Stimulated activated naive CD8-positive, alpha-beta T cell treated with anti-CD3 and anti-CD28 coated beads, Interleukin-15, Interleukin-2, amounts not matched to agents 100 ng/mL and 50 ng/mL, for 24 hours (primary cell): ENCODE data around the gene GPR3.

ENCODE experiments used
- H3K27ac Mint-ChIP-seq: one replicate; pipeline ENCODE4 v1.8.0; 2021; ENCODE audit warnings: mild to moderate bottlenecking, mixed read lengths
- H3K27me3 Mint-ChIP-seq: one replicate; pipeline ENCODE4 v1.8.0; 2021; ENCODE audit warnings: mixed read lengths
- H3K36me3 Mint-ChIP-seq: one replicate; pipeline ENCODE4 v1.8.0; 2021; ENCODE audit warnings: low read depth, mixed read lengths
- H3K4me1 Mint-ChIP-seq: one replicate; pipeline ENCODE4 v1.8.0; 2021; ENCODE audit warnings: low read depth, mixed read lengths
- H3K4me3 Mint-ChIP-seq: one replicate; pipeline ENCODE4 v1.8.0; 2021; ENCODE audit warnings: mild to moderate bottlenecking, mixed read lengths
- H3K9me3 Mint-ChIP-seq: one replicate; pipeline ENCODE4 v1.8.0; 2021; ENCODE audit warnings: mixed read lengths

The GPR3 gene

DNA sequence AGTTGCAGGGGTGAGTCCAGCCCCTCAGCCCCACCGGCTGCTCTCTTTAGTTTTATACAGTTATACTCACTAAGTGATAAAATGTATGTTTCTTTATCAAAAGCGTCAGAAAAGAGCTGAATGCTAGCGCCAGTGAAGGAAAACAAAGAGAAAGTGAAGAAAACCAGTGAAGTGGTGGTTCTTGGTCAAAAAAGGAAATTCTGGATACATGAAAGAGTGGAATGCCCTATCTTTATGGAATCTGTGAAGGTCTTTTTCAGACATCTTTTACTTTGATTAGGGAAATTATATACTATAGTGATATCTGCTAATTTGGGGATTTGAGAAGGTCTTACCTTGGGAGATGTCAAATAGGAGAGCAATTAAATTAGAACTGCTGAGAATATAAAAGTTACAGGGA lies 41.3 kb downstream of the GPR3 start:
- H3K27me3 Mint-ChIP-seq = no peaks in the 10 kb centered on the region
- peaks cover 4% of the 10 kb centered on the region for H3K36me3 Mint-ChIP-seq
- peak overlapping the region; percentile 2 for H3K27ac Mint-ChIP-seq
- H3K9me3 Mint-ChIP-seq = no peaks in the 10 kb centered on the region
- no peak overlapping the region for H3K4me3 Mint-ChIP-seq
- H3K4me1 Mint-ChIP-seq = peaks cover 96% of the 10 kb centered on the region

GRCh38 chr1:27435566-27436203 lies 43.3 kb downstream of the GPR3 start:
- H3K27me3 Mint-ChIP-seq = no peaks in the 10 kb centered on the region
- H3K36me3 Mint-ChIP-seq = peaks cover 12% of the 10 kb centered on the region
- no peaks in the 10 kb centered on the region for H3K9me3 Mint-ChIP-seq
- peaks cover 89% of the 10 kb centered on the region for H3K4me1 Mint-ChIP-seq
- H3K4me3 Mint-ChIP-seq = peak overlapping the region; percentile 6
- H3K27ac Mint-ChIP-seq = peak overlapping the region; percentile 54

DNA sequence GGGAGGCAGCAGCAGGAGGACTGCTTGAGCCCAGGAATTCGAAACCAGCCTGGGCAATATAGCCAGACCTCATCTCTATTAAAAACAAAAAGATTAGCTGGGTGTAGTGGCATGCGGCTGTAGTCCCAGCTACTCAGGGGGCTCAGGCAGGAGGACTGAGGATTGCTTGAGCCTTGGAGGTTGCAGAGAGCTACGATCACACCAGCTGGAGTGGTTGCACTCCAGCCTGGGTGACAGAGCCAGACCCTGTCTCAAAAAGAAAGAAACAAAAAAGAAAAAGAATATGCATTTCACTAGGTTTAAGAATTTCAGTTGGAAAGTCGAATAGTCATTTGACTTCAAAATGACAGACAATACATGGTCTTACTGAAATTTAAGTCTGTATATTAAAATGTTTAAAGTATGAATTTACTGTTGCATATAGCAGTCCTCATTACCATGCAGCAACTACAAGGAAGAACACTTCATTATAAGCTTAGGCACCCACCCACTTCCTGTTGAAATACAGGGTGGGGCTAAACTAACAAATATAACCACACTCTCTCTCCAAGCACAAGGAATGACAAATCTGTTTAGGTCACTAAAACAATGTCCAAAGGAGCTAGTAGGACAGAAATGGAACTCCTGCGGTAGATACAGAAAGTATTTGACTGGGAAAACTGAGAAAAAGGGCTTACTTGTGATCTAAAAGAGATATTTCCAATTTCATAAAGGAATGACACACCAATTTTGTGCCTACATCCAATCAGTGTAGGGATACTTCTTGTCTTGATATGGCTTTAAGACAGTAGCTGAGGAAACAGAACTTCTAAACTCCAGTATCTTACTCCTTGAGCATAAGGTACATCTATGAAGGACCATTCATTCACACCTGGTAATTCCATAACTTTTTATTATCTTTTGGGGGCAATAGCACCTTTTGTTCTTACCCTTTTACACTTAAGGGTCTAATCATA lies 44.1 kb downstream of the GPR3 start:
- Mint-ChIP-seq H3K36me3 (peaks cover 12% of the 10 kb centered on the region), H3K27ac (peak overlapping the region; percentile 54), H3K27me3 (no peaks in the 10 kb centered on the region), H3K4me1 (peaks cover 81% of the 10 kb centered on the region), H3K9me3 (no peaks in the 10 kb centered on the region), H3K4me3 (peak overlapping the region; percentile 8)

DNA sequence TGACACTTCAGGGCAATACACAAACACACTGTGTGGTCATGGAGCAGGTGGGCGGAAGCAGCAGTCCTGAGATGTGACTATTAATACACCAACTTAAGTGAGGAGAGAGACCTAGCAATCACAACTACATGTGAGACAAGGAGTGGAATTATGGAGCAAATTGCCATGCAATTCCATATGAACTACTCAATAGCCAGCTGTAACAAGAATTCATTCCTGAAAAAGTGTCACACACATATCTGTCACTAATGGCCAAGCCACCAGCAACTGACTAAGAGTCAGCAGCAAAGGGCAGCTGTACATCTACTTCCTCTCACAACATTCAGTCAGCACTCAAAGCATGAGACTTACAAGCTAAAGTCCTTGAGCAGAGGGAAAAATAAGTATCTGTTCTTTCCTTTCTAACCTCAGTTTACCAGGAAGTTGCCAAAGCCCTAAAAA lies 46.2 kb downstream of the GPR3 start:
- H3K4me3 Mint-ChIP-seq = no peak overlapping the region
- no peaks in the 10 kb centered on the region for H3K9me3 Mint-ChIP-seq
- H3K27me3 Mint-ChIP-seq = no peaks in the 10 kb centered on the region
- H3K4me1 Mint-ChIP-seq = peaks cover 64% of the 10 kb centered on the region
- peaks cover 12% of the 10 kb centered on the region for H3K36me3 Mint-ChIP-seq
- H3K27ac Mint-ChIP-seq = no peak overlapping the region

GRCh38 chr1:27439150-27439549 lies 46.7 kb downstream of the GPR3 start:
- H3K4me3 Mint-ChIP-seq = no peak overlapping the region
- H3K36me3 Mint-ChIP-seq = peaks cover 12% of the 10 kb centered on the region
- H3K27ac Mint-ChIP-seq = peak overlapping the region; percentile 42
- H3K9me3 Mint-ChIP-seq = no peaks in the 10 kb centered on the region
- H3K27me3 Mint-ChIP-seq = no peaks in the 10 kb centered on the region
- H3K4me1 Mint-ChIP-seq = peaks cover 64% of the 10 kb centered on the region

- peak overlapping the region; percentile 81 for H3K4me3 Mint-ChIP-seq
- H3K4me1 Mint-ChIP-seq = peaks cover 61% of the 10 kb centered on the region
- H3K27ac Mint-ChIP-seq = peak overlapping the region; percentile 98
- peaks cover 31% of the 10 kb centered on the region for H3K36me3 Mint-ChIP-seq
- no peaks in the 10 kb centered on the region for H3K27me3 Mint-ChIP-seq
- H3K9me3 Mint-ChIP-seq = no peaks in the 10 kb centered on the region
Observed at GRCh38 chr1:27444632-27445031, 52.2 kb downstream of the GPR3 start.
